HL-60 (cell line): ENCODE measurements around the gene NPHS1.

Experiments used
- GABPA ChIP-seq: IDR thresholded peaks from 2 replicates; pipeline ENCODE4 v1.6.1; 2012; ENCODE audit warnings: low read depth
- POLR2AphosphoS5 ChIP-seq: IDR thresholded peaks from 2 replicates; pipeline ENCODE4 v1.6.1; 2012; ENCODE audit warnings: low read depth
- TF ChIP-seq, protein P1 (sequence below): IDR thresholded peaks from one replicate; pipeline ENCODE4 v1.5.1; 2011; ENCODE audit warnings: low read length, control low read depth, inconsistent platforms; ENCODE audit not compliant: insufficient read depth
- TF ChIP-seq, protein P2 (sequence below): IDR thresholded peaks from 2 replicates; pipeline ENCODE4 v1.6.1; 2012; ENCODE audit warnings: low read depth; ENCODE audit not compliant: insufficient replicate concordance

DNA sequence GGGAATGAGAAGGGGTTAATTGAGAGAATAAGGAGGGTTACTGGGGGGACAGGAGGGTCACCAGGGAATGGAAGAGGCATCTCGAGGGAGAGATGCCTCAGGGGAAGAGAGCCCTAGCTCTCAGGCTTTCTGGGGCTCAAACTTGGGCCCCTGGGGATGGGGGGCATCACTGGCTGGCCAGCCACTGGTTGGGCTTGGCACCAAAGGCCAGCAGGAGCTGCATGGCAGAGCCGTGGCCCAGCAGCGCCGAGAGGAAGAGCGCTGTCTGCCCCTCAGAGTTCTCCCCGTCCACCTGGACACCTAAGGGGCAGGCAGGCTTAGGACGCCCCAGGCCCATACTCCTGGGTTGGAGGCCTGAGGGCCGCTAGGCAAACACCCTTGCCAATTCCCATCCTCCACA lies 59.4 kb downstream of the NPHS1 start:
- TF ChIP-seq, protein P1, sequence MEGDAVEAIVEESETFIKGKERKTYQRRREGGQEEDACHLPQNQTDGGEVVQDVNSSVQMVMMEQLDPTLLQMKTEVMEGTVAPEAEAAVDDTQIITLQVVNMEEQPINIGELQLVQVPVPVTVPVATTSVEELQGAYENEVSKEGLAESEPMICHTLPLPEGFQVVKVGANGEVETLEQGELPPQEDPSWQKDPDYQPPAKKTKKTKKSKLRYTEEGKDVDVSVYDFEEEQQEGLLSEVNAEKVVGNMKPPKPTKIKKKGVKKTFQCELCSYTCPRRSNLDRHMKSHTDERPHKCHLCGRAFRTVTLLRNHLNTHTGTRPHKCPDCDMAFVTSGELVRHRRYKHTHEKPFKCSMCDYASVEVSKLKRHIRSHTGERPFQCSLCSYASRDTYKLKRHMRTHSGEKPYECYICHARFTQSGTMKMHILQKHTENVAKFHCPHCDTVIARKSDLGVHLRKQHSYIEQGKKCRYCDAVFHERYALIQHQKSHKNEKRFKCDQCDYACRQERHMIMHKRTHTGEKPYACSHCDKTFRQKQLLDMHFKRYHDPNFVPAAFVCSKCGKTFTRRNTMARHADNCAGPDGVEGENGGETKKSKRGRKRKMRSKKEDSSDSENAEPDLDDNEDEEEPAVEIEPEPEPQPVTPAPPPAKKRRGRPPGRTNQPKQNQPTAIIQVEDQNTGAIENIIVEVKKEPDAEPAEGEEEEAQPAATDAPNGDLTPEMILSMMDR: no peak
- TF ChIP-seq GABPA: no peak
- TF ChIP-seq POLR2AphosphoS5: no peak
- TF ChIP-seq, protein P2, sequence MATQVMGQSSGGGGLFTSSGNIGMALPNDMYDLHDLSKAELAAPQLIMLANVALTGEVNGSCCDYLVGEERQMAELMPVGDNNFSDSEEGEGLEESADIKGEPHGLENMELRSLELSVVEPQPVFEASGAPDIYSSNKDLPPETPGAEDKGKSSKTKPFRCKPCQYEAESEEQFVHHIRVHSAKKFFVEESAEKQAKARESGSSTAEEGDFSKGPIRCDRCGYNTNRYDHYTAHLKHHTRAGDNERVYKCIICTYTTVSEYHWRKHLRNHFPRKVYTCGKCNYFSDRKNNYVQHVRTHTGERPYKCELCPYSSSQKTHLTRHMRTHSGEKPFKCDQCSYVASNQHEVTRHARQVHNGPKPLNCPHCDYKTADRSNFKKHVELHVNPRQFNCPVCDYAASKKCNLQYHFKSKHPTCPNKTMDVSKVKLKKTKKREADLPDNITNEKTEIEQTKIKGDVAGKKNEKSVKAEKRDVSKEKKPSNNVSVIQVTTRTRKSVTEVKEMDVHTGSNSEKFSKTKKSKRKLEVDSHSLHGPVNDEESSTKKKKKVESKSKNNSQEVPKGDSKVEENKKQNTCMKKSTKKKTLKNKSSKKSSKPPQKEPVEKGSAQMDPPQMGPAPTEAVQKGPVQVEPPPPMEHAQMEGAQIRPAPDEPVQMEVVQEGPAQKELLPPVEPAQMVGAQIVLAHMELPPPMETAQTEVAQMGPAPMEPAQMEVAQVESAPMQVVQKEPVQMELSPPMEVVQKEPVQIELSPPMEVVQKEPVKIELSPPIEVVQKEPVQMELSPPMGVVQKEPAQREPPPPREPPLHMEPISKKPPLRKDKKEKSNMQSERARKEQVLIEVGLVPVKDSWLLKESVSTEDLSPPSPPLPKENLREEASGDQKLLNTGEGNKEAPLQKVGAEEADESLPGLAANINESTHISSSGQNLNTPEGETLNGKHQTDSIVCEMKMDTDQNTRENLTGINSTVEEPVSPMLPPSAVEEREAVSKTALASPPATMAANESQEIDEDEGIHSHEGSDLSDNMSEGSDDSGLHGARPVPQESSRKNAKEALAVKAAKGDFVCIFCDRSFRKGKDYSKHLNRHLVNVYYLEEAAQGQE: no peak
